ENCODE results near the gene CCNYL1.

DNA sequence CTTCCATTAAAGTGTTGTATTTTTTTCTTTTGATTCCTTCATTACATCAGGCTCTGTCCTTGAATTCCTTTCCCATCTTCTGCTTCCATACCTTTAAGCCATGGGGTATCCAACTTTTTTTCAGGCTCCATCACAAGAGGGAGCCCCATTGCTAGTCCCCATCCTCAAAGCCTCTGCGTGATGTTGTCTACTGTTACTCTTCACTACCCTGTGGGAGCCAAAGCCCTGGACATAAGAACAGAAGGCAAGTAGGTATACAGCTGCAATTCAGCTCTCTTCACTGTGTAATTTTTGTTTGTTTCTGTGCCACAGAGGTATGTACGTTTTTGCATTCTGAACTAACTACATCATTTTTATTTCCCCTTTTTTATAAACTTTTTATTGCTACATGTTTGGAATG lies 36.6 kb upstream of the CCNYL1 start:
- TF ChIP-seq, protein P1, sequence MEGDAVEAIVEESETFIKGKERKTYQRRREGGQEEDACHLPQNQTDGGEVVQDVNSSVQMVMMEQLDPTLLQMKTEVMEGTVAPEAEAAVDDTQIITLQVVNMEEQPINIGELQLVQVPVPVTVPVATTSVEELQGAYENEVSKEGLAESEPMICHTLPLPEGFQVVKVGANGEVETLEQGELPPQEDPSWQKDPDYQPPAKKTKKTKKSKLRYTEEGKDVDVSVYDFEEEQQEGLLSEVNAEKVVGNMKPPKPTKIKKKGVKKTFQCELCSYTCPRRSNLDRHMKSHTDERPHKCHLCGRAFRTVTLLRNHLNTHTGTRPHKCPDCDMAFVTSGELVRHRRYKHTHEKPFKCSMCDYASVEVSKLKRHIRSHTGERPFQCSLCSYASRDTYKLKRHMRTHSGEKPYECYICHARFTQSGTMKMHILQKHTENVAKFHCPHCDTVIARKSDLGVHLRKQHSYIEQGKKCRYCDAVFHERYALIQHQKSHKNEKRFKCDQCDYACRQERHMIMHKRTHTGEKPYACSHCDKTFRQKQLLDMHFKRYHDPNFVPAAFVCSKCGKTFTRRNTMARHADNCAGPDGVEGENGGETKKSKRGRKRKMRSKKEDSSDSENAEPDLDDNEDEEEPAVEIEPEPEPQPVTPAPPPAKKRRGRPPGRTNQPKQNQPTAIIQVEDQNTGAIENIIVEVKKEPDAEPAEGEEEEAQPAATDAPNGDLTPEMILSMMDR (IDR thresholded peaks at IDR 0.05) = no peak
- no peak for TF ChIP-seq ZFX (IDR thresholded peaks at IDR 0.05; ENCODE audit: borderline replicate concordance)

Data from 22Rv1 (cell line).